Activated CD4-positive, alpha-beta T cell treated with anti-CD3 and anti-CD28 coated beads, Interleukin-2, amount 50 U/mL, for 16 hours (primary cell): ENCODE data around the gene LGALS12.
"Not testable (repeated sequence)": the region's sequence is repeated elsewhere in the genome, so short reads cannot be mapped to it uniquely, and the experiment has no call there.

Experiments
- DNase-seq: peaks from one replicate; pipeline ENCODE4 v3.0.0-alpha.2; 2020

LGALS12 gene

GRCh38 chr11:63506876-63507275, 992 bp downstream of the LGALS12 start:
- no peak for DNase-seq

GRCh38 chr11:63507511-63507910, 1.6 kb downstream of the LGALS12 start:
- DNase-seq = no peak

- DNase-seq = peak; percentile 14
Observed at GRCh38 chr11:63508009-63508408, 2.1 kb downstream of the LGALS12 start.

GRCh38 chr11:63508745-63509144, 2.9 kb downstream of the LGALS12 start:
- DNase-seq = no peak

- no peak for DNase-seq
Observed at GRCh38 chr11:63510360-63511047, 4.6 kb downstream of the LGALS12 start.

- DNase-seq = no peak
Observed at GRCh38 chr11:63511048-63511748, 5.3 kb downstream of the LGALS12 start.

- no peak for DNase-seq
Observed at GRCh38 chr11:63512816-63513215, 6.9 kb downstream of the LGALS12 start.

- DNase-seq = no peak
Observed at GRCh38 chr11:63516109-63516508, 10.2 kb downstream of the LGALS12 start.

GRCh38 chr11:63517156-63517555, 11.3 kb downstream of the LGALS12 start:
- DNase-seq = no peak

- no peak for DNase-seq
Observed at GRCh38 chr11:63518548-63518947, 12.7 kb downstream of the LGALS12 start.

GRCh38 chr11:63520606-63521170, 14.8 kb downstream of the LGALS12 start:
- no peak for DNase-seq

- DNase-seq = no peak
Observed at GRCh38 chr11:63521896-63522295, 16.0 kb downstream of the LGALS12 start.

- no peak for DNase-seq
Observed at GRCh38 chr11:63523151-63523550, 17.3 kb downstream of the LGALS12 start.

- no peak for DNase-seq
Observed at GRCh38 chr11:63527667-63528066, 21.8 kb downstream of the LGALS12 start.

- not testable (repeated sequence) for DNase-seq
Observed at GRCh38 chr11:63528156-63528555, 22.3 kb downstream of the LGALS12 start.

- not testable (repeated sequence) for DNase-seq
Observed at GRCh38 chr11:63528729-63529278, 22.9 kb downstream of the LGALS12 start.

GRCh38 chr11:63529373-63529772, 23.5 kb downstream of the LGALS12 start:
- DNase-seq = not testable (repeated sequence)

- DNase-seq = no peak
Observed at GRCh38 chr11:63530021-63530420, 24.1 kb downstream of the LGALS12 start.

GRCh38 chr11:63531074-63531792, 25.3 kb downstream of the LGALS12 start:
- peak; percentile 61 for DNase-seq

- DNase-seq = no peak
Observed at GRCh38 chr11:63532117-63532516, 26.2 kb downstream of the LGALS12 start.

- no peak for DNase-seq
Observed at GRCh38 chr11:63532799-63533475, 27.1 kb downstream of the LGALS12 start.

GRCh38 chr11:63534076-63534475, 28.2 kb downstream of the LGALS12 start:
- DNase-seq = no peak
